ENCODE results near the gene IGFN1.
"Not testable (repeated sequence)": the region's sequence is repeated elsewhere in the genome, so short reads cannot be mapped to it uniquely, and the experiment has no call there.

Gene IGFN1

DNA sequence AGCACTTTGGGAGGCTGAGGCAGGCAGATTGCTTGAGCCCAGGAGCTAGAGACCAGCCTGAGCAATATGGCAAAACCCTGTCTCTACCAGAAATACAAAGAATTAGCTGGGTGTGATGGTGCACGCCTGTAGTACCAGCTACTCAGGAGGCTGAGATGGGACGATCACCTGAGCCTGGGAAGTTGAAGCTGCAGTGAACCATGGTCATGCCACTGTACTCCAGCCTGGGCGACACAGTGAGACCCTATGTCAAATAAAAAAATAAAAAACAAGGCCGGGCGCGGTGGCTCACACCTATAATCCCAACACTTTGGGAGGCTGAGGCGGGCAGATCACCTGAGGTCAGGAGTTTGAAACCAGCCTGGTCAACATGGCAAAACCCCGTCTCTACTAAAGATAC, 27.6 kb upstream of the IGFN1 start:
- not testable (repeated sequence) for DNase-seq (ENCODE audit: low read depth in 2 of 2, low spot score in 1 of 2)

GRCh38 chr1:201163707-201164106, 26.9 kb upstream of the IGFN1 start:
- DNase-seq (ENCODE audit: low read depth in 2 of 2, low spot score in 1 of 2): no peak

DNA sequence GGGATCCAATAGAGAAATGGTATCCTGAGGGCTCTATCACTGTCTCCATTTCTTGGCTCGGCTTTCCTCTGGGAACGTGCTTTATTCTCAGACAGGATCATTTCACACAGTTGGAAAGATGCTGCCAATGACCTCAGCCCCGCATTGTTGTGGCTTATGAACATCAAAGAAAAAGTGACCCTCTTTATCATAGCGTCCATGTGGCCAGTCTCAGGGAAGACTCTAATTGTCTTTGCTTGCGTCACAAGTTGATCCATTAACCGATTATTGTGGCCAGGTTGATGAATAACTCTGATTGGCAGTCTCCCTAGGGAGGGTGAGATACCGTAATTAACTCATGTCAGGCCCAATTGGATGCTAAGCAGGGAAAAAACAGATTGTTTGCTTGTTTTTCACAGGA, 26.0 kb upstream of the IGFN1 start:
- no peak for DNase-seq (ENCODE audit: low read depth in 2 of 2, low spot score in 1 of 2)

DNA sequence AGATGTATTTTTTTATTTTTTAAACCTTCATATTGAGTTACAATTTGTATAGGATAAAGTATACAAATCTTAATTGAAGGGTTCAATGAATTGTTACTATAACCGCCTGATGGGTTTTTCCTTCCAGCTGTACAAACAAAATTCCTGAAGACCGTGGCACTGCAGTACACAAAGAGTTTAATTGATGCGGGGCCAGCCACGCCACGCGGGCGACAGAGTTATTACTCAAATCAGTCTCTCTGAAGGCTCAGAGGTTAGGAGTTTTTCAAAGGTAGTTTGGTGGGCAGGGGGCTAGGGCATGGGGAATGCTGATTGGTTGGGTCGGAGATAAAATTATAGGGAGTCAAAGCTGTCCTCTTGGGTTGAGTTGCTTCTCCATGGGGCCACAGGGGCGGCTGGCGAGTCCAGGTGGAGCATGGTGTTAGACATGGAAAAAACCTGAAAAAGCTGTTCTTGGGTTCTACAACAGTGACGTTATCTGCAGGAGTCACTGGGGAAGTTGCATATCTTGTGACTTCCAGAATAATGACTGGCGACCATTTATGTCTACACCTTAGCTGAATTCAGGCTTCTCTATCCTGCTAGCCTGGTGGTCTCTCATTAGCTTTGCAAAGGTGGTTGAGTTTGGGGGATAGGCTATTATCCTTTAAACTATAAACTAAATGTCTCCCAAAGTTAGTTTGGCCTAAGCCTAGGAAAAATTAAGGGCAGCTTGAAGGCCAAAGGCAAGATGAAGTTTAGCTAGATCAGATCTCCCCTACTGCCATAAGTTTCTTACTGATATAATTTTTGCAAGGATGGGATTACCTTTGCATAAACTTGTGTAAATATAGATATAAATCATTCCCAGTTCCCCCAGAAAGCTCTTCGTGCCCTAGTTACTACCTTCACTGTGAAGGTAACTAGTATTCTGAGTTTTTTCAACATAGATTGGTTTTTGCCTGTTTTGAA, 23.3 kb upstream of the IGFN1 start:
- DNase-seq (ENCODE audit: low read depth in 2 of 2, low spot score in 1 of 2): no peak

- DNase-seq (ENCODE audit: low read depth in 2 of 2, low spot score in 1 of 2): no peak
Observed at GRCh38 chr1:201169203-201169602, 21.4 kb upstream of the IGFN1 start.

GRCh38 chr1:201169971-201170532, 20.6 kb upstream of the IGFN1 start:
- no peak for DNase-seq (ENCODE audit: low read depth in 2 of 2, low spot score in 1 of 2)

GRCh38 chr1:201170533-201171062, 20.0 kb upstream of the IGFN1 start:
- DNase-seq (ENCODE audit: low read depth in 2 of 2, low spot score in 1 of 2): peak in 1 of 2 donors; percentile 55

- DNase-seq (ENCODE audit: low read depth in 2 of 2, low spot score in 1 of 2): no peak
Observed at GRCh38 chr1:201171063-201172036, 19.3 kb upstream of the IGFN1 start.

DNA sequence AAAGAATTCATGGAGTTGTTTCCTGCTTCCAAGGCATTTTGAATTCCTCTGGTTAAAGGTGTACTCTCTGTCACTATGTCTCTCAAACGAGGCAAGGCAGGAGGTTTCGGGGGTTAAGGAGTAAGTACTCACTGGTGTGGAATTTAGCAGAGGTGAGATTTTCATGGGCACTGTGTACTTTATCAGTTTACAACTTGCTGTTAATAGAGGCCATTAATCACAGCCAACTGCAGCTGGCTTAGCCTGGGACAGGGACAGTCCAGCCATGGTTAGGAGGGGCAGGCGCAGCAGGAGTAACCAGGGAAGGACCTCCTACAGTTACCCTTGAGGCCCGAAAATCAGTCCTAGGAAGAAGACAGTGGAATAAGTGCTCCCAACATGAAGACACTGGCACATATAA, 18.3 kb upstream of the IGFN1 start:
- no peak for DNase-seq (ENCODE audit: low read depth in 2 of 2, low spot score in 1 of 2)

DNA sequence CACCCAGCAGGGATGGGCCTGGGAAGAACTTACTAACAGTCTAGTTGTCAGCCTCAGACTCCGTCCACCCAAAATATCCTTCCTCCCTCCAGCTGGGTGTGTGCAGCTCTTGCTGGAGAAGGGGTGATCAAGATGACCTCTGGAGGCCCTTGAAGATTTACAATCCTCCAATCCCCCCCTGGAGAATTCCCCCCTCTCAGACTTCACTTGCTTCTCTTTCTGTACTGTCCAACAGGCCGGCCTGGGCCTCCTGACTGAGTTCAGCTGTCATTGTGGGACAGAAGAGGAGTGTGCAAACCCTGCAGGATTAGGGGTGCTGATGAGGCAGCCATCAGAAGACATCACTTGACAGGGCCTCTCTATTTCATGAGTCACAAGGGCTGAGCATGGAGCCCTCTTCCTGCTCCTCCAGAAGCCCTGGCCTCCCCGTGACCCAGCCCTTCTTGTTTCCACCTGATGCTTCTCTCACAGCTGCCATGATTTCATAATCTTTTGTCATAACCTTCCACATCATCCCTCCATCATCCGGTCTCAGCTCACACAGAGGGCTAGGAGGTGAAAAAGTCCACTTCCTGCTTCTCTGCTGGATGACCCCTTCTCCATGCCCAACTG, 17.5 kb upstream of the IGFN1 start:
- no peak for DNase-seq (ENCODE audit: low read depth in 2 of 2, low spot score in 1 of 2)

DNA sequence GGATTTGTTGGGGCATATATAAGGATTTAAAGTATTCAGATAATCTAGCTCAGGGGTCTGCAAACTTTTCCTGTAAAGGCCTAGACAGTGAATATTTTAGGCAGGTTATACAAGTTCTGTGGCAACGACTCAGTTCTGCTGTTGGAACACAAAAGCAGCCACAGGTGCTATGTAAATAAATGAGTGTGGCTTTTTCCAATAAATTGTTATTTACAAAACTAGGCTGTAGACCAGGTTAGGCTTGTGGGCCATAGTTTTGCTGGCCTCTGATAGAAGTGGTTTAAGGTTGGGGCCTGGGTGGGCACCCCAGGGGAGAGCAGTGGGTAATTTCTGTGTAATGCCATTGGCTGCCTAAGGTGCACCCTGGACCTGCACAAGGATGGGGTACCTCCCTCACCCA, 16.9 kb upstream of the IGFN1 start:
- no peak for DNase-seq (ENCODE audit: low read depth in 2 of 2, low spot score in 1 of 2)

DNA sequence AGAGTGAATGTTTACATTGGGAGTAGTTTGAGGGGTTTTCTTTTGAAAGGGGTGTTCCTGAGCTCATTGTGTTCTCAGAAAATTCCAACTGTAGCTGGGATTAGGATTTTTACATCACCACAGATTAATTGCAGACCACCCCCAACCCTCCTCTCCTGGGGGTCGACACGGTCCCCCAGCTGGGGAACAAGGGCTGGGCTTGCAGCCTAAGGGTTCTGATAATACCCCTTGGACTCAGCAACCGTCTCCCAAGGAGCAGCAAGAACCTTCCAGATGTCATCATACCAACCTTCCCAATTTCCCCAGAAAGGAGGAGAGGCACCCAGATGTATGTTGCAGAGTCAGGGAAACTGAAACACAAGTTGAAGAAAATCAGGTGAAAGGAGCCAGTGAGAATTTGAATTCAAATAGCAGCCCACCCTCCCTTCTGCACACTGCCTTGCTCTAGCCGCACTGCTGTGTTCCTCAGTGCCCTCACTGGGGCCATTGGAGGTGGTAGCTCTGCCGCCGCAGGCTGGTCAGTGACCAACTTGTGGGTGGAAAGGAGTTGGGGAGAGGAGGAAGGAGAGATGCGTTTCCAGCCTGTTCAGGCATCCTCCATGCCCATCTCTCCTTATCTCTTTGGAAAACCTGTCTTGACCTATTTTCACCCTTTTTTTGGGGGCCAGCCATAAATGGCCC, 14.7 kb upstream of the IGFN1 start:
- no peak for DNase-seq (ENCODE audit: low read depth in 2 of 2, low spot score in 1 of 2)

- DNase-seq (ENCODE audit: low read depth in 2 of 2, low spot score in 1 of 2): no peak
Observed at GRCh38 chr1:201176940-201177339, 13.7 kb upstream of the IGFN1 start.

- DNase-seq (ENCODE audit: low read depth in 2 of 2, low spot score in 1 of 2): no peak
Observed at GRCh38 chr1:201178718-201179117, 11.9 kb upstream of the IGFN1 start.

DNA sequence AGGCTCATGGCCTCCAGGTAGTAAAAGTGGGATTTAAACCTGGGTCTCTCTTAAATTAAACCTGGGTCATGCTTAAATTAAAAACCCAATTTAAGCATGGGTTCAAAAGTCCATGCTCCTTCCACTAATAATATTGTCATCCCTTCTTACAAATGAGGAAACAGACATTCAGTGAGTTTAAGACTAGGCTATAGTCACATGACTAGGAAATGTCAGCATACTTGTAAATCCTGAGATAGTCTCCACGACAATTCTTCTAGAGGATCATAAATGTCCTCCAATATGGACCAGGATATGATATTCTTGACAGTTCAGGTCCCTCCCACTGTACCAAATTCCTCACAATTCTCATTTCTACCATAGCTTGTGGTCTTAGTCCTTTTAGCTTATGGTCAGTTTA, 10.5 kb upstream of the IGFN1 start:
- no peak for DNase-seq (ENCODE audit: low read depth in 2 of 2, low spot score in 1 of 2)

- no peak for DNase-seq (ENCODE audit: low read depth in 2 of 2, low spot score in 1 of 2)
Observed at GRCh38 chr1:201180901-201181300, 9.7 kb upstream of the IGFN1 start.

DNA sequence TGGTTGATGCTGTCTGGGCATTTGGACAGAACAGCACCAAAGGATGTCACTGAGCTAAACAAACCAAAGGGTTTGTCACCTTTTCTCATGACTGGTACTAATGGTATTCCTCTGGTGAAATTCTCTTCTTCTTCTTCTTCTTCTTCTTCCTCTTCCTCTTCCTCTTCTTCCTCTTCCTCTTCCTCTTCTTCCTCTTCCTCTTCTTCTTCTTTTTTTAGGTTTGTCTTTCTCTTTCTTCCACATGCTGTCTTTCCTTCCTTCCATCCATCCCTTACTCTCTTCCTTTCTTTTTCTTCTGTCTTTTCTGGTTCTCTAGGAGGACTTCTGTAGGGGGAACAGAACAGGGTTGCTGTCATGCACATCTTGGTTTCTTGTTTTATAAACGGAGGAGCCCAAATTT, 9.3 kb upstream of the IGFN1 start:
- DNase-seq (ENCODE audit: low read depth in 2 of 2, low spot score in 1 of 2): no peak

DNA sequence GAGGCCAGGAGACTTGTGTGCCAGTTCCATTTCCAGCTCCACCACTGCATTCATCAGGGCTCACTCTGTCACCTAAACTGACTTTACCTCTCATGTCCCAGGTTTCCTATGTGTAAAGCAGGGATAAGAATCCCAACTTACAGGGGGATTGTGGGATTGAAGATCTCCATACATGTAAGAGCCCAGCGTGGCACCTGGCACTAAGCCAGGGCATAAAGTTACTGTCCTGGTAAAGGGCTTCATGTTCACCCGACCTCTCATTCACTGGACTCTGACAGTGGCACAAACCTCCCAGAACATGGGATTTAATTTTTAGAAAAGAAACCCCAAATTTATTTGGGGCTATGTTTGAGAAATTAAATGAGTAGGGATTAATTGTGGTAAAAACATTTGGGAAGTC, 8.9 kb upstream of the IGFN1 start:
- no peak for DNase-seq (ENCODE audit: low read depth in 2 of 2, low spot score in 1 of 2)

DNA sequence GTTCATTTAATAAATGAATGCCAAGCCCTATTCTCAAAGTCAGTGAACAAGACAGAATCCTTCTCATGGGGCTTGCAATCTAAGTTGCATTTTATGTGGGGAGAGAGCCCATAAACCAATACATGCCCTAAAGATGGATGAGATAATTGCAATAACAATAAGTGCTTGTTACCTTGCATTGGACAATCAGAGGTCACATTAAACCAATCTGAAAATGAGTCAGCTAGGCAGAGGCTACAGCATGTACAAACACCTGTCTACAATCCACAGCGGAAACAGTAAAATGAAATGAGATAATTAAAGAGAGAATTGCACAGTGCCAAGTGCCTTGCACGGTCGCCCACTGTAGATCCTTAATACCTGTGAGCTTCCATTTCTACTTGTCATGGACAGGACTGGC, 7.4 kb upstream of the IGFN1 start:
- DNase-seq (ENCODE audit: low read depth in 2 of 2, low spot score in 1 of 2): no peak

DNA sequence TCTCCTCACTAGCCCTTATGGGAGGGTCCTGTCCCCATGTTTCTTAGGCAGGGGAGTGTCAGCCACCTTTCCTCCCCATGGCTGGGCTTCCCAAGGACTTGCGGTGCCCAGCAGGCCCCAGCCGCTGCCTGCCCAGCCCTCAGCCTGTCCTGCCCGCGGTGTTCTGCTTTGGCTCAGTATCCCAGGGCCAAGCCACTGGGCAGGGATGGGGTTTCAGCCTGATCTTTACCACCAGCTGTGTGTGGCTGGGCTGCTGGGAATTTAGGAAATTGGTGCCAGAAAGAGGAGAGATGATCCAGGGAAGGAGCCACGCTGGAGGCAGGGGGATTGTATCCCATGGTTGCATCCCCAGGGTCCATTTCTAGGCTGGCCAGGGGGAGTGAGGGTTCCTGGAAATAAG, 6.9 kb upstream of the IGFN1 start:
- no peak for DNase-seq (ENCODE audit: low read depth in 2 of 2, low spot score in 1 of 2)

Measured in stimulated activated CD8-positive, alpha-beta memory T cell treated with anti-CD3 and anti-CD28 coated beads, Interleukin-4, amount 100 ng/mL, for 4 hours (primary cell).